K562 (cell line): ENCODE measurements around the gene ADIG. TPM values are rescaled to one million over a fixed set of nuclear protein-coding genes. Genes with fewer than 3 reads are reported as not detected.

Experiments
- ATAC-seq: fragments of 200-7000 bp; cut with Tn5 transposase; 3 replicates; pipeline ENCODE4 v1.9.1; 2020; ENCODE audit warnings: moderate library complexity
- BruUV-seq: library from RNA; stranded (reverse); fragments of 400-500 nt; replicated peaks from 2 replicates; lab custom pipeline; 2021; lab: Mats Ljungman, UMichigan
- CTCF ChIA-PET: fragments of 300-600 bp; formaldehyde crosslinking; extraction: SDS; loops from one replicate; lab custom pipeline; 2021; ENCODE audit warnings: low intra/inter-chr PET ratio; lab: Yijun Ruan, JAX
- POLR2A ChIA-PET: fragments of 300-600, 350-650 bp; sonication (Branson Sonifier 250); formaldehyde crosslinking; extraction: SDS; loops from one replicate; lab custom pipeline; 2021; ENCODE audit warnings: antibody characterized with exemption, inconsistent platforms; lab: Yijun Ruan, JAX
- DNase-seq, 4 experiments: peaks; one replicate each; pipeline versions ENCODE4 v3.0.0 to v3.0.0-alpha.2; 2011 to 2018; ENCODE audit warnings: low spot score in 3 of 4, mixed read lengths in 3 of 4; ENCODE audit errors: extremely low read depth in 1 of 4
- FAIRE-seq: peaks from 2 replicates; lab custom pipeline; 2011; peaks lifted over from hg19 to GRCh38; lab: Jason Lieb, UNC
- H2AFZ ChIP-seq: 2 replicates; pipeline ENCODE4 v1.6.0; 2011; ENCODE audit warnings: low read depth, low read length, control low read depth, inconsistent platforms
- H3K27ac ChIP-seq: fragments of 200-600 bp; 3 replicates; pipeline ENCODE4 v1.8.0; 2011; ENCODE audit warnings: low read depth, mild to moderate bottlenecking, control low read depth, inconsistent platforms, low read length, moderate library complexity, mixed read lengths; ENCODE audit errors: extremely low read depth
- H3K27me3 ChIP-seq, 2 experiments: fragments of 300-600 bp in 1 of 2; 2 replicates in 1 of 2; 3 replicates in 1 of 2; pipeline versions ENCODE4 v1.6.0 to v1.8.0; 2011; ENCODE audit warnings: inconsistent platforms in 2 of 2, low read length in 2 of 2, mild to moderate bottlenecking in 1 of 2, mixed read lengths in 1 of 2, moderate library complexity in 1 of 2; ENCODE audit not compliant: control insufficient read depth in 2 of 2, insufficient read depth in 2 of 2
- H3K36me3 ChIP-seq: fragments of 300-600 bp; 3 replicates; pipeline ENCODE4 v1.8.0; 2011; ENCODE audit warnings: mild to moderate bottlenecking, low read length, inconsistent platforms; ENCODE audit not compliant: control insufficient read depth, insufficient read depth
- H3K4me1 ChIP-seq, 2 experiments: fragments of 200-600 bp in 1 of 2; replicated peaks in 1 of 2; 2 replicates in 1 of 2; 3 replicates in 1 of 2; pipeline versions ENCODE4 v1.5.1 to v1.8.0; 2011; ENCODE audit warnings: inconsistent platforms in 2 of 2, low read length in 2 of 2, mild to moderate bottlenecking in 1 of 2, mixed read lengths in 1 of 2, moderate library complexity in 1 of 2; ENCODE audit not compliant: control insufficient read depth in 2 of 2, insufficient read depth in 2 of 2
- H3K4me2 ChIP-seq: 2 replicates; pipeline ENCODE4 v1.6.1; 2011; ENCODE audit warnings: low read length, control low read depth, inconsistent platforms, mixed read lengths; ENCODE audit not compliant: insufficient read depth
- H3K4me3 ChIP-seq: fragments of 200-600 bp; sonication (generic), shearing (Covaris generic); 2 replicates; pipeline ENCODE4 v1.5.1; 2016; ENCODE audit warnings: control low read depth, inconsistent platforms
- H3K79me2 ChIP-seq: fragments of 200-600 bp; 3 replicates; pipeline ENCODE4 v1.8.0; 2011; ENCODE audit warnings: low read length, inconsistent platforms; ENCODE audit not compliant: control insufficient read depth, insufficient read depth
- H3K9ac ChIP-seq, 2 experiments: 2 replicates each; pipeline versions ENCODE4 v1.6.0 to v1.6.1; 2011; ENCODE audit warnings: low read depth in 2 of 2, low read length in 2 of 2, control low read depth in 1 of 2, inconsistent platforms in 1 of 2, mild to moderate bottlenecking in 1 of 2, mixed read lengths in 1 of 2; ENCODE audit not compliant: insufficient read depth in 1 of 2
- H3K9me1 ChIP-seq: one replicate; pipeline ENCODE4 v1.6.0; 2011; ENCODE audit warnings: inconsistent platforms, mild to moderate bottlenecking, low read length, moderate library complexity; ENCODE audit not compliant: control insufficient read depth, insufficient read depth
- H3K9me3 ChIP-seq: replicated peaks from 2 replicates; pipeline ENCODE4 v1.5.1; 2011; ENCODE audit warnings: low read depth, low read length, inconsistent platforms; ENCODE audit not compliant: control insufficient read depth, insufficient read depth
- H4K20me1 ChIP-seq: replicated peaks from 2 replicates; pipeline ENCODE4 v1.6.1; 2011; ENCODE audit warnings: low read length, inconsistent platforms, mixed read lengths; ENCODE audit not compliant: control insufficient read depth, insufficient read depth
- ARID3B ChIP-seq: fragments of 250-450 bp; sonication (Bioruptor Pico); IDR thresholded peaks from 2 replicates; pipeline ENCODE4 v1.4.0; 2020; ENCODE audit warnings: borderline replicate concordance
- CHD1 ChIP-seq: fragments of 200-600 bp; sonication (generic); IDR thresholded peaks from one replicate; pipeline ENCODE4 v1.6.1; 2012; ENCODE audit warnings: mild to moderate bottlenecking, moderate library complexity, low read length, inconsistent platforms
- DNMT1 ChIP-seq: fragments of 450-650 bp; IDR thresholded peaks from 2 replicates; pipeline ENCODE4 v1.6.1; 2016; ENCODE audit warnings: antibody characterized with exemption, mild to moderate bottlenecking
- ESRRB ChIP-seq: fragments of 250-450 bp; sonication (Bioruptor Pico); IDR thresholded peaks from 2 replicates; pipeline ENCODE4 v1.5.0; 2020; ENCODE audit warnings: mild to moderate bottlenecking, moderate library complexity, borderline replicate concordance
- HDAC3 ChIP-seq: fragments of 450-650 bp; IDR thresholded peaks from 2 replicates; pipeline ENCODE4 v1.6.1; 2018; ENCODE audit warnings: borderline replicate concordance, mild to moderate bottlenecking, moderate library complexity; ENCODE audit not compliant: partially characterized antibody
- IFI16 ChIP-seq: fragments of 250-450 bp; sonication (Bioruptor Pico); IDR thresholded peaks from 2 replicates; pipeline ENCODE4 v2.1.2; 2022; ENCODE audit warnings: mild to moderate bottlenecking, inconsistent platforms
- MAFF ChIP-seq: IDR thresholded peaks from 2 replicates; pipeline ENCODE4 v1.6.1; 2012; ENCODE audit warnings: low read length, improper control_type of control experiment
- MBD1 ChIP-seq: fragments of 250-450 bp; sonication (Bioruptor Pico); IDR thresholded peaks from 2 replicates; pipeline ENCODE4 v1.8.0; 2022; ENCODE audit warnings: inconsistent platforms
- PHF8 ChIP-seq: fragments of 200-600 bp; sonication (generic); IDR thresholded peaks from 2 replicates; pipeline ENCODE4 v1.6.1; 2012; ENCODE audit warnings: mixed run types, mild to moderate bottlenecking, inconsistent platforms, low read length, moderate library complexity, borderline replicate concordance
- PYGO2 ChIP-seq: fragments of 450-650 bp; IDR thresholded peaks from 2 replicates; pipeline ENCODE4 v1.6.1; 2016; ENCODE audit warnings: mild to moderate bottlenecking, missing genetic modification characterization, moderate library complexity, missing compliant biosample characterization
- TCFL5 ChIP-seq: fragments of 250-450 bp; sonication (Bioruptor Pico); conservative IDR thresholded peaks from 2 replicates; pipeline ENCODE4 v1.6.1; 2021; ENCODE audit warnings: mild to moderate bottlenecking, moderate library complexity, matching md5 sums
- ZNF277 ChIP-seq: fragments of 250-450 bp; sonication (Bioruptor Pico); IDR thresholded peaks from 2 replicates; pipeline ENCODE4 v1.8.0; 2022; ENCODE audit warnings: inconsistent platforms, mild to moderate bottlenecking, moderate library complexity, borderline replicate concordance
- ZNF41 ChIP-seq: fragments of 250-450 bp; sonication (Bioruptor Pico); conservative IDR thresholded peaks from 2 replicates; pipeline ENCODE4 v1.4.0; 2020; ENCODE audit warnings: mild to moderate bottlenecking
- ZNF436 ChIP-seq: fragments of 250-450, 450-650 bp; sonication (Bioruptor Pico); formaldehyde crosslinking; IDR thresholded peaks from 2 replicates; pipeline ENCODE4 v1.7.0; 2020; ENCODE audit warnings: mild to moderate bottlenecking
- ZNF507 ChIP-seq: conservative IDR thresholded peaks from 2 replicates; pipeline ENCODE4 v1.6.1; 2017; ENCODE audit warnings: missing genetic modification characterization, missing compliant biosample characterization
- WGBS: fragments of 100-300 bp; shearing (Covaris generic); methylation state at CpG from one replicate; pipeline ENCODE4 v1.1.6; 2016; ENCODE audit warnings: low coverage, mixed read lengths; ENCODE audit not compliant: insufficient coverage; ENCODE audit errors: missing lambda C conversion rate; 5-methylcytosine and 5-hydroxymethylcytosine counted together
- in situ Hi-C: fragments of 300-500 bp; cut with MboI; formaldehyde crosslinking; loops from 4 replicates; pipeline ENCODE4 v1.15.0; 2018; ENCODE audit warnings: inconsistent platforms, mixed read lengths
- intact Hi-C: fragments of 100-400 bp; cut with micrococcal nuclease; formaldehyde crosslinking; loops from 2 replicates; pipeline ENCODE4 v1.14.2; 2022
- polyA plus RNA-seq, 8 experiments: library from polyadenylated mRNA; depleted of rRNA in 4 of 8; stranded (reverse) in 5 of 8; unstranded in 3 of 8; fragments of >200 nt; fragmentation: Nextera tagmentation in 2 of 8; fragmentation: Illumina TruSeq in 1 of 8; extraction: Ambion mirVana in 2 of 8; extraction: Trizol in 1 of 8; gene quantifications; 2 replicates each; pipeline versions ENCODE4 v1.2.1 to v1.2.3, GENCODE V29; 2011 to 2014; ENCODE audit warnings: inconsistent platforms in 1 of 8, missing spikeins in 1 of 8
- total RNA-seq, 7 experiments: library from RNA; depleted of rRNA in 6 of 7; stranded (reverse); fragments of >200 nt in 6 of 7; fragmentation: Illumina TruSeq in 2 of 7; extraction: Trizol in 2 of 7; gene quantifications; 2 replicates each; pipeline versions ENCODE4 v1.2.1 to v1.2.3, GENCODE V29; 2011 to 2021; ENCODE audit warnings: low replicate concordance in 1 of 7

ADIG gene
- total and polyA plus RNA-seq, 9 of the 15 experiments (the other 6 are each of a cell fraction or from before 2014, with no cell fraction given): not detected

GRCh38 chr20:38608188-38608587, 27.2 kb downstream of the ADIG start:
- H2AFZ ChIP-seq: no peak overlapping the region
- H3K9me1 ChIP-seq: no peaks in the 10 kb centered on the region
- TF ChIP-seq ZNF277 (CRISPR knock-in tag): no peak
- no peak for TF ChIP-seq PYGO2 (tag)
- no peak for TF ChIP-seq ESRRB (CRISPR knock-in tag)
- no peak for TF ChIP-seq ZNF41 (CRISPR knock-in tag)
- no peak for TF ChIP-seq ZNF436 (CRISPR knock-in tag)
- TF ChIP-seq PHF8: no peak
- TF ChIP-seq IFI16: no peak
- TF ChIP-seq DNMT1: no peak
- TF ChIP-seq CHD1: no peak
- TF ChIP-seq TCFL5 (CRISPR knock-in tag): no peak
- no peak for TF ChIP-seq ZNF507 (tag)
- no peak for TF ChIP-seq ARID3B
- no peak for TF ChIP-seq MBD1
- TF ChIP-seq MAFF: no peak
- TF ChIP-seq HDAC3: no peak

More at GRCh38 chr20:38608188-38608587, 27.2 kb downstream of the ADIG start:
- DNase-seq (no peak), FAIRE-seq (no peak), ATAC-seq (no peak)
- CTCF ChIA-PET: no interaction called here
- Histone ChIP-seq H3K9ac (no peak overlapping the region), H4K20me1 (no peaks in the 10 kb centered on the region), H3K4me1 (no peaks in the 10 kb centered on the region), H3K4me3 (no peak overlapping the region), H3K9me3 (no peaks in the 10 kb centered on the region), H3K27me3 (peaks cover 12 to 37% of the 10 kb centered on the region in 2 experiments), H3K36me3 (no peaks in the 10 kb centered on the region), H3K79me2 (no peaks in the 10 kb centered on the region), H3K27ac (no peak overlapping the region), H3K4me2 (no peak overlapping the region)
- BruUV-seq: no TSS peak
- POLR2A ChIA-PET: no interaction called here
- intact Hi-C loops: no loop called here
- WGBS: 14% methylated on average over 4 of the region's 4 CpGs
- in situ Hi-C loops: no loop called here
